ENCODE results near the gene IFNK.

Gene IFNK

GRCh38 chr9:27573634-27574590, 49.8 kb downstream of the IFNK start:
- DNase-seq (ENCODE audit: low spot score), result peak; percentile 99

All from kidney tubule cell (primary cell).